ENCODE results near the gene MS4A6E. TPM values are rescaled to one million over a fixed set of nuclear protein-coding genes. Genes with fewer than 3 reads are reported as not detected.
"Not testable (repeated sequence)": the region's sequence is repeated elsewhere in the genome, so short reads cannot be mapped to it uniquely, and the experiment has no call there.

Gene MS4A6E
- total RNA-seq, 1 experiment from 2014 or later, result not detected

GRCh38 chr11:60292145-60292544 is 34.9 kb upstream of the MS4A6E start:
- H3K9me2 ChIP-seq (ENCODE audit: insufficient read depth), result no peaks in the 10 kb centered on the region
- H3K27me3 ChIP-seq (ENCODE audit: insufficient read depth, low read length), result no peaks in the 10 kb centered on the region
- H3K4me2 ChIP-seq (ENCODE audit: low read length), result no peak overlapping the region
- no peaks in the 10 kb centered on the region for H3K79me2 ChIP-seq (ENCODE audit: insufficient read depth, low read length)
- H3K36me3 ChIP-seq (ENCODE audit: control insufficient read depth in 1 of 2, insufficient read depth in 2 of 2, low read length in 2 of 2), result no peaks in the 10 kb centered on the region
- no peak overlapping the region for H3K27ac ChIP-seq (ENCODE audit: low read depth, low read length)
- no peak overlapping the region for H2AFZ ChIP-seq (ENCODE audit: low read depth, low read length, poor library complexity, severe bottlenecking)
- TF ChIP-seq MAX (IDR thresholded peaks at IDR 0.05) (no peak), TCF7L2 (IDR thresholded peaks at IDR 0.05; ENCODE audit: borderline replicate concordance, extremely low read depth, insufficient read depth, insufficient read length) (no peak)
- DNase-seq (ENCODE audit: low read depth, low spot score), result no peak
- ChIA-PET CTCF (no interaction called here), POLR2A (no interaction called here), RAD21 (ENCODE audit: low non-redundant PET in 1 of 2, low total read pairs in 2 of 2, uncharacterized antibody in 2 of 2, unreplicated experiment in 2 of 2) (no interaction called here)
- no peaks in the 10 kb centered on the region for H3K9me3 ChIP-seq (ENCODE audit: control insufficient read depth in 1 of 2, insufficient read depth in 1 of 2, low read depth in 1 of 2, low read length in 2 of 2)
- no peaks in the 10 kb centered on the region for H4K20me1 ChIP-seq (ENCODE audit: insufficient read depth)
- no peak overlapping the region for H3K4me3 ChIP-seq (replicated peaks in 1 of 2; ENCODE audit: low read depth in 1 of 2, low read length in 2 of 2)
- H3K9ac ChIP-seq (ENCODE audit: low read length), result no peak overlapping the region
- no peaks in the 10 kb centered on the region for H3K4me1 ChIP-seq (ENCODE audit: control insufficient read depth in 1 of 2, insufficient read depth in 2 of 2, low read length in 2 of 2)
- intact Hi-C loops (cut with micrococcal nuclease), result no loop called here
- ATAC-seq, result no peak
- BruUV-seq (replicated peaks), result no TSS peak

- Histone ChIP-seq H3K27me3 (ENCODE audit: insufficient read depth, low read length) (no peaks in the 10 kb centered on the region), H4K20me1 (ENCODE audit: insufficient read depth) (no peaks in the 10 kb centered on the region), H3K4me1 (ENCODE audit: control insufficient read depth in 1 of 2, insufficient read depth in 2 of 2, low read length in 2 of 2) (peaks cover 0 to 9% of the 10 kb centered on the region in 2 experiments; a peak in 2 of 4 replicates), H3K9me3 (ENCODE audit: control insufficient read depth in 1 of 2, insufficient read depth in 1 of 2, low read depth in 1 of 2, low read length in 2 of 2) (no peaks in the 10 kb centered on the region), H2AFZ (ENCODE audit: low read depth, low read length, poor library complexity, severe bottlenecking) (no peak overlapping the region), H3K79me2 (ENCODE audit: insufficient read depth, low read length) (no peaks in the 10 kb centered on the region), H3K4me3 (replicated peaks in 1 of 2; ENCODE audit: low read depth in 1 of 2, low read length in 2 of 2) (no peak overlapping the region), H3K9ac (ENCODE audit: low read length) (no peak overlapping the region), H3K4me2 (ENCODE audit: low read length) (no peak overlapping the region), H3K27ac (ENCODE audit: low read depth, low read length) (no peak overlapping the region), H3K9me2 (ENCODE audit: insufficient read depth) (no peaks in the 10 kb centered on the region), H3K36me3 (ENCODE audit: control insufficient read depth in 1 of 2, insufficient read depth in 2 of 2, low read length in 2 of 2) (no peaks in the 10 kb centered on the region)
- TF ChIP-seq SP1 (IDR thresholded peaks at IDR 0.05; ENCODE audit: low read depth) (no peak), SIN3A (IDR thresholded peaks at IDR 0.05; ENCODE audit: low read depth) (no peak), FOSL1 (IDR thresholded peaks at IDR 0.05; ENCODE audit: low read depth) (no peak), EZH2phosphoT487 (IDR thresholded peaks at IDR 0.05; ENCODE audit: borderline replicate concordance) (no peak), ELF1 (IDR thresholded peaks at IDR 0.05; ENCODE audit: borderline replicate concordance, low read depth) (no peak)
- BruUV-seq (replicated peaks), result no TSS peak
- ChIA-PET POLR2A (no interaction called here), CTCF (no interaction called here), RAD21 (ENCODE audit: low non-redundant PET in 1 of 2, low total read pairs in 2 of 2, uncharacterized antibody in 2 of 2, unreplicated experiment in 2 of 2) (no interaction called here)
- intact Hi-C loops (cut with micrococcal nuclease), result no loop called here
- DNase-seq (ENCODE audit: low read depth, low spot score), result no peak
- no peak for ATAC-seq
These were observed 25.9 kb upstream of the MS4A6E start for GRCh38 chr11:60301178-60301577.

- intact Hi-C loops (cut with micrococcal nuclease); H3K4me3 ChIP-seq (replicated peaks in 1 of 2; ENCODE audit: low read depth in 1 of 2, low read length in 2 of 2); CTCF ChIA-PET; DNase-seq (ENCODE audit: low read depth, low spot score); POLR2A ChIA-PET; H2AFZ ChIP-seq (ENCODE audit: low read depth, low read length, poor library complexity, severe bottlenecking); ATAC-seq; H3K27me3 ChIP-seq (ENCODE audit: insufficient read depth, low read length); H3K9ac ChIP-seq (ENCODE audit: low read length); BruUV-seq (replicated peaks); H3K79me2 ChIP-seq (ENCODE audit: insufficient read depth, low read length); H3K36me3 ChIP-seq (ENCODE audit: control insufficient read depth in 1 of 2, insufficient read depth in 2 of 2, low read length in 2 of 2); H3K9me2 ChIP-seq (ENCODE audit: insufficient read depth); H3K4me2 ChIP-seq (ENCODE audit: low read length); RAD21 ChIA-PET (ENCODE audit: low non-redundant PET in 1 of 2, low total read pairs in 2 of 2, uncharacterized antibody in 2 of 2, unreplicated experiment in 2 of 2); H4K20me1 ChIP-seq (ENCODE audit: insufficient read depth); H3K27ac ChIP-seq (ENCODE audit: low read depth, low read length); H3K9me3 ChIP-seq (ENCODE audit: control insufficient read depth in 1 of 2, insufficient read depth in 1 of 2, low read depth in 1 of 2, low read length in 2 of 2): not testable (repeated sequence)
- peaks cover 0 to 12% of the 10 kb centered on the region in 2 experiments; a peak in 2 of 4 replicates for H3K4me1 ChIP-seq (ENCODE audit: control insufficient read depth in 1 of 2, insufficient read depth in 2 of 2, low read length in 2 of 2)
These were observed 25.2 kb upstream of the MS4A6E start for GRCh38 chr11:60301884-60302283.

All from HCT116 (cell line).